HG03460 (cell line): Measurements from ENCODE around the gene PANX1.
A peak's percentile ranks its signal among the peaks of the same experiment; 100 is the strongest.

Experiments used
- ATAC-seq: cut with Tn5 transposase; IDR thresholded peaks from one replicate; pipeline ENCODE4 v1.9.1; 2021; ENCODE audit not compliant: unreplicated experiment

PANX1 gene

DNA sequence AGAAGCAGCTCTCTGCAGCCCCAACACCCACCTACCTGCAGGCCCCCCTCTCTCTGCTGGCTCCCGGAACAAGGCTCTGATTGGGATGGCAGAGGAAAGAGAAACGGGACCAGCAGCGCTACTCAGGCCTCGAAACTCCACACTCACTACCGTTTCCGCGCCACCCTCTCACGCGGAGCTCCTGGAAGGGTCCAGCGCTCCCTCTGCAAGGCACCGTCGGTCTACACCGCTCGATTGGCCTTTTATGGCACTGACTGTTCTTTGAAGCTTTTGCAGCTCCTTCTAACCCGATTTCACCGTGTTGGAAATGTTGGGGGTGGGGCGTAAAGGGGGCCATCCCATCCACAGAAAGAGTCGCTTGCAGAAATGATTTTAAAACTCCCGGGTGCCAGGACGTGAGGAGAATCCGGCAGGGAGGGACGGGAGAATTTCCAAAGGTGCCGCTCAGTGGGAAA is 323 bp upstream of the PANX1 start:
- ATAC-seq = peak; percentile 21

- ATAC-seq = no peak
Measured at GRCh38 chr11:94129512-94130297, 1.1 kb downstream of the PANX1 start.

- no peak for ATAC-seq
Measured at GRCh38 chr11:94130298-94131046, 1.8 kb downstream of the PANX1 start.

GRCh38 chr11:94131047-94131717 is 2.5 kb downstream of the PANX1 start:
- ATAC-seq = no peak

DNA sequence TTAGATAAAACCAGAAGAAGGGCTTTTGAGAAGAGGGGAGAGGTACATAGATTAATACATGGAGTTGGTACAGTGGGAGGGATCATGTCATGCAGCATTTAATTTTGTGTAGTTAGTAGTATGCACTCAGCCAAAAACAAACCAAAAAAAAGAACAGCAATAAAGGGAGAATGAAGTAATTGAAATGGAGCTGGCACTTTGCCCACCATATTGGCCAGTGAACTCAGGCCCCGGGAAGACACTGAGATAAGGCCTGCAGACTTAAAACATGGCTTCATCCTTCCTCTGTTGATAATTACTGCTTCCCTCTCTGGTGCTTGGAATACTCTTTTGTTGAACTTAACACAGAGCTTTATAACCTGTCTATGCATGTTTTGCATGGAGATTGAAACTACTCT is 3.1 kb downstream of the PANX1 start:
- no peak for ATAC-seq

DNA sequence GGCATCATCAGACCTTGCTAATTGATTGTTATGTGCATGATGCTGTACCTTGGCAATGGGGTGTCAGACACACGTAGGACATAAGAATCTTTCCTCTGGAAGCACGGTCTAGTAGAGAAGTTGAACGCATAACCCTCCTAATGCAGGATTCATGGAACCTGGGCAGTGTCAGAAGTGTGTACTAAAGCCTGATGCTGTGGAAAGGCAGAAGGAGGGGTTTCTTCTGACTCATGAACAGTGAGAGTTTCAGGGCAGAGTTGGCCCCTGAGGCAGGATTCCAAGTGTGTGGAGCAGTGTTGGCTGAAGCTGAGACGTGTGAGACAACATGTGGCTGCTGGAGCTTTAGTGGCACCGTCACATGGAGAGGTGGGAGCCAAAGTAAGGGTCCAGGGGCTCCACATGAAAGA is 3.5 kb downstream of the PANX1 start:
- ATAC-seq = no peak

- no peak for ATAC-seq
Measured at GRCh38 chr11:94132823-94133408, 4.3 kb downstream of the PANX1 start.

DNA sequence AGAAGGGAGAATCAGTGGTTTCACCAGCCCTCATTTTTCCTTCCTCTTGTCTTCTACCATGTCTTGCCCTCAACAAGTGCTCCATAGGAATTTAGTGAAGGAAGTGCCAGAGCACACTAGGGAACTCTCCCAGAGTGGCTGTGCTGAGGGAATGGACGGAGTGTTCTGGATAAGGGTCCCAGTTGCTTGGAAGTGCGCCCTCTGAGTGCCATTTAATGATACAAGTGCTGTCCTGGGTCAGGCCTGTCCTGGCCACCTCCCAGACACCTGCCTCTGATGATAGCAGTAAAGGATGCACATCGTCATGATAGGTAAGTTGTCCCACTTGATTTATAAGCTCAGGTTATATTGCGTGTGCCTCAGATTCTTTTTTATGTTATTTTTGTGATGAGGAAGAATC is 5.1 kb downstream of the PANX1 start:
- ATAC-seq = no peak

DNA sequence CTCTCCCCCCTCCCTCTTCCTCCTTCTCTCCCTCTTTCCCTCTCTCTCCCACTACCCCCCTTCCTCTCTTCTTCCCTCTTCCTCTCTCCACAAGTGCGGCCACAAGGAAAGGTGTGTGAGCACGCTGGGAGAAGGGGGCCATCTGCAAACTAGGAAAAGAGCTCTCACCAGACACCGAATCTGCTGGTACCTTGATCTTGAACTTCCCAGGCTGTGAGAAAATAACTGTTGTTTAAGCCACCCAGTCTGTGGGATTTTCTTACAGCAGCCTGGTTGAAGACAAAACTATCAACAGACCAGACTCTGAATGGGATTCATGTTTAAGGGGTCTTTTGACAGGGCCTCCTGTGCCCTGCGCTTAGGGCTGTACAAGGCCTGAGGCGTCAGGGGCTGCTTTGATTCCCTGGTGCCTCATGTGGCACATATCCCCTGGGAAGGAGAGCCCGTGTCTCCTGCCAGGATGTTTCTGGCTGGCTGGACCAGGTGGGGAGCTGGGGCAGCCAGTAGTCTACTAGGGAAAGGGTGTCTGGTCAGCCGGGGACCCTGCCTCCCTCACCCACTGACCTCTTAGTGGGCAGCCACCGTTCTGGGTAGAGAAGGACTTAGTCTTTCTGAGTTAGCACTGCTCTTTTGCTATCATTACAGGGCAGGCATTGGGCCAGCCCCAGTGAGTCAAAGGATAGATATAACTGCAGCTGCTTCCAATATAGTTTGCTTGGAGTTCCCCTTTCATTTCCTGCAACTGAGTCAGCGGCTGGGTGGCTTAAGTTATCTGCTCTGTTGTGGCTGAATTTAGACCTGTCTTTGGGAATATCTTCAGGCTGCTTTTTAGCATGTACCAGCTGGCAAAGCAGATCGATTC is 6.2 kb downstream of the PANX1 start:
- peak; percentile 65 for ATAC-seq

DNA sequence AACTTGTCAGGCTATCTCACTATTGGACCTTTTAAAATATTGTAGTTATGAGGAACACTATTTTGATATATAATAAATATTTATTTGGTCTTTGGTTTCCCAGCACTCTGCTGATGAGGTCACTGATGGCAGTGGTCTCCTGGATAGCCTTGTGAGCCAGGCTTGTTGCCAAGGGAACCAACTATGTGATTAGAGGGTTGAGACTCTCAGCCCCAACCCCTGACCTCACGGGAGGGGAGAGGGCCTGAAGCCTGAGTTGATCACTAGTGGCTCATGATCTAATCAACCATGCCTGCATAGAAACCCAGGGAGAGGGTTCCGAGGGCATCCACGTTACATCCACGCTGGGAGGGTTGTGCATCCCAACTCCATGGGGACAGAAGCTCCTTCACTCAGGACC is 10.8 kb downstream of the PANX1 start:
- ATAC-seq = no peak

DNA sequence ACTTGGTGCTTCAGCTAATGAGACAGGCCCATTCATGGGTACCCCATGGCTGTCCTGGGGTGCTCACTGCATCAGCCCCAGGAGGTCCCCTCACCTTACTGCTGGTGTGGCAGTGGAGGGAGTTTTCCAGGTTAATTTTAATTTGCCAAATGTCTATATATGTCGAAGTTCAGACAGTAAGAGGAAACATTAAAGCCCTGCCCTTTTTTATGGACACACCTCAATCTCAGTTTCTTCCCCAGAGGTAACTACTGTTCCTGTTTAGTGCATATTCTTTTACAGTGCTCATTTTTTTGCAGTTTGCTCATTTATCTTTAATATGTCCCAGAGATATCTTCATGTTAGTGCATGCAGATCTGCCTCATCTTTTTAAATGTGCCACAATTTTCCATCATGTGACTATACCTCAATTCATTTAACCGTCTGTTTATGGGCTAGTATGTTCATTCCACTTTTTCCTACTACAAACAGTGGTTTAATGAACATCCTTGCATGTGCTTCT is 11.6 kb downstream of the PANX1 start:
- no peak for ATAC-seq

DNA sequence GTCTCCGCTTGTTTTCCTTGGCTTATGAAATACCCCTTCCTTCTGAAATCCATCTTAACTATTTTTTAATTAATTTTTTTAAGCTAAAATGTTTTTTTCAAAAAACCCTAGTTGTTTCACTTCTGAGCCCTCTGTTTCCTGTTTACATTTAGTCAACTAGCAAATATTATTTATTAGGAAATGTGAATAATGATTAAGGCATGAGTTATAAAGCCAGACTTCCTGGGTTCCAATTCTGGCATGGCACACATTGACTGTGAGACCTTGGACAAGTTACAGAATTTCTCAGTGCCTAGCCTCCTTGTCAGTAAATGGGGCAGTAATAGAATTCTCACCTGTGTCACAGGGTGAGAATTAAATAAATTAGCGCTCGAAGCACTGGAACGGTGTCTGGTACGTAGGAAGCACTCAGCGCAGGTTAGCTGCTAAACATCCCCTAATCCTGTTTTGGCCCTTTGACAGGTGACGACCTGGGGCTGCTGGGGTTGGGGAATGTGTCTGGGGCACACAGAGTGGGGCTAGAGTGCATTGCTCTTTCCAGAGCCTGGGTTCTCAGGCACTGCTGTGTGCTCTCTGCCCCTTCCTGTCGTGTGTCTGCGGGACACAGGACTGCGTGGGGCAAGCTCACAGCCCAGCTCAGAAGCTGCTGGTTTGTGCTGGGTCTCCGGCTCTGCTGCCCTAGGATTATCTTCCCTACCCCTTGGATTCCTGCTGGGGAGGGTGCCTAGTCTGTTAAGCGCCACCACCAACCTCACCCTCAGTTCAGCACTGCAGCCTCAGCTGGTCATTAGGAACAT is 13.1 kb downstream of the PANX1 start:
- no peak for ATAC-seq

GRCh38 chr11:94142308-94143281 is 14.0 kb downstream of the PANX1 start:
- no peak for ATAC-seq

DNA sequence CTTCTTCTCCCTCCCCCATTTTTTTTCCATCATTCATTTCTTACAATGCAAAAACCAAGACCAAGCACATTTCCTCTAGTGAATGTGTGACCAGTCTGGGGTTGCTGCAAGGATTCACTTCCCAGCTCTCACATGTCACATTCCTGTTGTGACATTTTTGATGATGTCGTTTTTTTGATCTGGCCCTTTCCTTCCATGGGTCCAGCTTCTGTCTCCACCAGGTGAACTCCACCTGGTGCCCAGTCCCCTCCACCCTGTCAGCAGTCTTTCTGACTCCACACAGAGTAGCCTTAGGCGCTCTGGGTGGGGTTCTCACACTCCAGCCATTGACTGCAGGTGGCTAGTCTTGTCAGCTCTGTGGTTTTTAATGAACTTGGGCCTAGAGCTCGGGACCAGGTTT is 15.6 kb downstream of the PANX1 start:
- ATAC-seq = no peak

GRCh38 chr11:94144664-94145063 is 16.0 kb downstream of the PANX1 start:
- ATAC-seq = no peak

- no peak for ATAC-seq
Measured at GRCh38 chr11:94145431-94145830, 16.8 kb downstream of the PANX1 start.

DNA sequence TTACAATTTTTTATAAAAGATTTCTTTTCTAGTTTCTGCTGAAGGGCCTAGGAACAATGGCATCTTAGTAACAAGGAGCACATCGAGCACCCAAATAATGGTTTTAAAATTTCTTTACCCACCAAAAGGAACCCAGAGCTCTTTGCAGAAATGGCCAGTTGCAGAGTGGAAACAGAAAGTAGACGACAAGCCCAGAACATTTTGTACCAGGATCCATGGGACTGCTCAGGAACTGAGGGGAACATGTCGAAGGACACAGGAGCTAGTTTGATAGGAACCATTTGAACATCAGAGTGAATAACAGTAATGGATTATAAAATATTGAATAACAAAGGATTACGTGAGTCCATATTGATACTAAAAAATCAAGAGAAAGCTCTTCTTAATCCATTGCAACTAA is 17.3 kb downstream of the PANX1 start:
- no peak for ATAC-seq

- no peak for ATAC-seq
Measured at GRCh38 chr11:94147433-94147845, 18.8 kb downstream of the PANX1 start.
